GM19372 (cell line): Measurements from ENCODE around the gene ARGLU1.
"Not testable (repeated sequence)": the region's sequence is repeated elsewhere in the genome, so short reads cannot be mapped to it uniquely, and the experiment has no call there.

ENCODE experiments used
- ATAC-seq: cut with Tn5 transposase; IDR thresholded peaks from one replicate; pipeline ENCODE4 v1.9.1; 2021; ENCODE audit warnings: mild to moderate bottlenecking, low read depth, moderate library complexity; ENCODE audit not compliant: unreplicated experiment

Gene ARGLU1

GRCh38 chr13:106567474-106568298 lies at the start of gene ARGLU1:
Gene ARGLU1 (minus strand): TSS chr13:106568137. CDS start chr13:106567919, 218 bp downstream.
- peak; percentile 59 for ATAC-seq

- no peak for ATAC-seq
Measured at GRCh38 chr13:106617561-106617960, 49.6 kb upstream of the ARGLU1 start.

- ATAC-seq = no peak
Measured at GRCh38 chr13:106616729-106617128, 48.8 kb upstream of the ARGLU1 start.

GRCh38 chr13:106614874-106615273 lies 46.9 kb upstream of the ARGLU1 start:
- ATAC-seq = no peak

- ATAC-seq = no peak
Measured at GRCh38 chr13:106612688-106613087, 44.8 kb upstream of the ARGLU1 start.

- no peak for ATAC-seq
Measured at GRCh38 chr13:106610486-106610885, 42.5 kb upstream of the ARGLU1 start.

- ATAC-seq = no peak
Measured at GRCh38 chr13:106609116-106609515, 41.2 kb upstream of the ARGLU1 start.

GRCh38 chr13:106603546-106603945 lies 35.6 kb upstream of the ARGLU1 start:
- no peak for ATAC-seq

- no peak for ATAC-seq
Measured at GRCh38 chr13:106602178-106602577, 34.2 kb upstream of the ARGLU1 start.

GRCh38 chr13:106601489-106601888 lies 33.6 kb upstream of the ARGLU1 start:
- ATAC-seq = no peak

- not testable (repeated sequence) for ATAC-seq
Measured at GRCh38 chr13:106600798-106601135, 32.8 kb upstream of the ARGLU1 start.

- no peak for ATAC-seq
Measured at GRCh38 chr13:106599875-106600797, 32.2 kb upstream of the ARGLU1 start.

GRCh38 chr13:106597749-106598395 lies 29.9 kb upstream of the ARGLU1 start:
- ATAC-seq = no peak

GRCh38 chr13:106597186-106597585 lies 29.2 kb upstream of the ARGLU1 start:
- ATAC-seq = no peak

- ATAC-seq = no peak
Measured at GRCh38 chr13:106596275-106596937, 28.5 kb upstream of the ARGLU1 start.

GRCh38 chr13:106595625-106596024 lies 27.7 kb upstream of the ARGLU1 start:
- no peak for ATAC-seq

- no peak for ATAC-seq
Measured at GRCh38 chr13:106594980-106595379, 27.0 kb upstream of the ARGLU1 start.

- no peak for ATAC-seq
Measured at GRCh38 chr13:106593132-106593531, 25.2 kb upstream of the ARGLU1 start.

- ATAC-seq = no peak
Measured at GRCh38 chr13:106591299-106591698, 23.4 kb upstream of the ARGLU1 start.

GRCh38 chr13:106589716-106590115 lies 21.8 kb upstream of the ARGLU1 start:
- no peak for ATAC-seq
